WTC11 (cell line): ENCODE results near the gene C1QTNF1. TPM values are rescaled to one million over a fixed set of nuclear protein-coding genes. Genes with fewer than 3 reads are reported as not detected.

Experiments used
- AFF4 ChIP-seq: sonication (generic); formaldehyde crosslinking; IDR thresholded peaks from 2 replicates; pipeline ENCODE4 v1.8.1; 2023; ENCODE audit warnings: mild to moderate bottlenecking, missing genetic modification reagents, borderline replicate concordance
- E2F4 ChIP-seq: sonication (generic); formaldehyde crosslinking; IDR thresholded peaks from 2 replicates; pipeline ENCODE4 v1.8.1; 2022; ENCODE audit warnings: low read depth, mild to moderate bottlenecking, moderate library complexity, missing genetic modification reagents, borderline replicate concordance
- ELF4 ChIP-seq: sonication (generic); formaldehyde crosslinking; IDR thresholded peaks from 2 replicates; pipeline ENCODE4 v1.8.1; 2022; ENCODE audit warnings: low read depth, mild to moderate bottlenecking, moderate library complexity, missing genetic modification reagents
- NFYB ChIP-seq: sonication (generic); formaldehyde crosslinking; conservative IDR thresholded peaks from 2 replicates; pipeline ENCODE4 v1.8.0; 2022; ENCODE audit warnings: low read depth, missing genetic modification reagents
- NR2C2 ChIP-seq: sonication (generic); formaldehyde crosslinking; IDR thresholded peaks from 2 replicates; pipeline ENCODE4 v1.8.0; 2022; ENCODE audit warnings: mild to moderate bottlenecking, missing genetic modification reagents
- STAT6 ChIP-seq: sonication (generic); formaldehyde crosslinking; conservative IDR thresholded peaks from 2 replicates; pipeline ENCODE4 v1.8.1; 2023; ENCODE audit warnings: mild to moderate bottlenecking, low read depth, missing genetic modification reagents, moderate library complexity
- TEAD4 ChIP-seq: sonication (generic); formaldehyde crosslinking; IDR thresholded peaks from 2 replicates; pipeline ENCODE4 v1.8.0; 2022; ENCODE audit warnings: mild to moderate bottlenecking, missing genetic modification reagents
- ZNF423 ChIP-seq: fragments of 250-450 bp; sonication (Bioruptor Pico); IDR thresholded peaks from 2 replicates; pipeline ENCODE4 v2.1.2; 2022; ENCODE audit warnings: mild to moderate bottlenecking, moderate library complexity
- ZNF512 ChIP-seq: sonication (generic); formaldehyde crosslinking; IDR thresholded peaks from 2 replicates; pipeline ENCODE4 v1.8.1; 2022; ENCODE audit warnings: missing genetic modification reagents, borderline replicate concordance
- total RNA-seq: library from RNA; stranded (reverse); gene quantifications from 3 replicates; pipeline ENCODE4 v1.2.3, GENCODE V29; 2021
- TF ChIP-seq, protein P1 (sequence below): sonication (generic); formaldehyde crosslinking; IDR thresholded peaks from 2 replicates; pipeline ENCODE4 v1.8.0; 2022; ENCODE audit warnings: mild to moderate bottlenecking, missing genetic modification reagents
- TF ChIP-seq, protein P2 (sequence below): sonication (generic); formaldehyde crosslinking; IDR thresholded peaks from 2 replicates; pipeline ENCODE4 v1.8.1; 2022; ENCODE audit warnings: low read depth, missing genetic modification reagents, borderline replicate concordance
- TF ChIP-seq, protein P3 (sequence below): sonication (generic); formaldehyde crosslinking; IDR thresholded peaks from 2 replicates; pipeline ENCODE4 v1.8.1; 2023; ENCODE audit warnings: mild to moderate bottlenecking, missing genetic modification reagents, moderate library complexity

C1QTNF1 gene
- total RNA-seq, 1 experiment from 2014 or later, result 1.7 TPM

- TF ChIP-seq E2F4 (CRISPR knock-in tag), result no peak
- no peak for TF ChIP-seq STAT6 (CRISPR knock-in tag)
- no peak for TF ChIP-seq TEAD4 (CRISPR knock-in tag)
- TF ChIP-seq NFYB, result no peak
- TF ChIP-seq NR2C2 (CRISPR knock-in tag), result no peak
- no peak for TF ChIP-seq AFF4 (CRISPR knock-in tag)
- TF ChIP-seq, protein P1, sequence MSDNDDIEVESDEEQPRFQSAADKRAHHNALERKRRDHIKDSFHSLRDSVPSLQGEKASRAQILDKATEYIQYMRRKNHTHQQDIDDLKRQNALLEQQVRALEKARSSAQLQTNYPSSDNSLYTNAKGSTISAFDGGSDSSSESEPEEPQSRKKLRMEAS (CRISPR knock-in tag), result no peak
- no peak for TF ChIP-seq ZNF423 (CRISPR knock-in tag)
- TF ChIP-seq ELF4, result no peak
- TF ChIP-seq, protein P2, sequence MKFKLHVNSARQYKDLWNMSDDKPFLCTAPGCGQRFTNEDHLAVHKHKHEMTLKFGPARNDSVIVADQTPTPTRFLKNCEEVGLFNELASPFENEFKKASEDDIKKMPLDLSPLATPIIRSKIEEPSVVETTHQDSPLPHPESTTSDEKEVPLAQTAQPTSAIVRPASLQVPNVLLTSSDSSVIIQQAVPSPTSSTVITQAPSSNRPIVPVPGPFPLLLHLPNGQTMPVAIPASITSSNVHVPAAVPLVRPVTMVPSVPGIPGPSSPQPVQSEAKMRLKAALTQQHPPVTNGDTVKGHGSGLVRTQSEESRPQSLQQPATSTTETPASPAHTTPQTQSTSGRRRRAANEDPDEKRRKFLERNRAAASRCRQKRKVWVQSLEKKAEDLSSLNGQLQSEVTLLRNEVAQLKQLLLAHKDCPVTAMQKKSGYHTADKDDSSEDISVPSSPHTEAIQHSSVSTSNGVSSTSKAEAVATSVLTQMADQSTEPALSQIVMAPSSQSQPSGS, result no peak
- TF ChIP-seq ZNF512 (CRISPR knock-in tag), result no peak
- TF ChIP-seq, protein P3, sequence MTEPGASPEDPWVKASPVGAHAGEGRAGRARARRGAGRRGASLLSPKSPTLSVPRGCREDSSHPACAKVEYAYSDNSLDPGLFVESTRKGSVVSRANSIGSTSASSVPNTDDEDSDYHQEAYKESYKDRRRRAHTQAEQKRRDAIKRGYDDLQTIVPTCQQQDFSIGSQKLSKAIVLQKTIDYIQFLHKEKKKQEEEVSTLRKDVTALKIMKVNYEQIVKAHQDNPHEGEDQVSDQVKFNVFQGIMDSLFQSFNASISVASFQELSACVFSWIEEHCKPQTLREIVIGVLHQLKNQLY (CRISPR knock-in tag), result no peak
These were observed 31.3 kb upstream of the C1QTNF1 start (continued) for GRCh38 chr17:78992542-78993212.
